Activated naive CD4-positive, alpha-beta T cell treated with Interleukin-2 at 50 U/mL for 16 hours (primary cell): ENCODE data around the gene KL.

Experiments used
- DNase-seq: peaks from one replicate; pipeline ENCODE4 v3.0.0-alpha.2; 2020

The KL gene

DNA sequence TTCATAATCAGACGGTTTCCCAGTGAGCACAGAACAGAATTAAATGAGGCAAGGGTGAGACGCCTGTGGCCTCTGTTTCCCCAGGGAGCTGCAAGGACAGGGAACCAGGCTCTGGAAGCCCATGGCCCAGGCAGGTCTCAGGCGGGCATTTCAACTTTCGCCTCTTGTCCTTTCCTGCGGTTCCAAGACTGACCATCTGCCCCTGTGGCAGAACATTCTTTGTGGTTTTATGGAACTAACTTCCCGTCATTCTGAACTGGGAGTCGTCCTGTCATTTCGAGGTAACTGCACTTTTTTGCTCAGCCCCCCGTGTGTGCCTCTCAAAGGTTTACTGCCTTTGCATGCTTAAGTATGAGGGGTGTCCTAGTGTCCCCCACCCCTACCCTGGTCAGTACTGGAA lies 70.9 kb downstream of the KL start:
- no peak for DNase-seq

DNA sequence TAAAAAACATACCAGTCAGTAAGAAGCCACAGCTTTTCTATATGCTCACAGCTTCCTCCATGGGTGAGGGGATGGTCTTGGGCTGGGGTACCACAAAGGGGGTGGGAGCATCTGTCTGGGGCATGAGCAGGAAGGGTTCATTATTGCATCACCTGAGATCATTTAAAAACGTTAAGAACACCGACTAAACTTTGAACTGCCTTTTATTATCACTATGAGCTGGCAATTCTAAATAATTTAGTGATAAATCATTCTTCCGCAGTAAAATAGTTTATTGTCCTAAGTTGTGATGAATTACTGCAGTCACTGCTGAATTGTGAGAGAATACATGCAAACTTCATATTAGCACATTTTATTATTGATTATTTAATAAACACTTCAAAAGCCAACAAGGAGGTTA lies 71.6 kb downstream of the KL start:
- DNase-seq = no peak

DNA sequence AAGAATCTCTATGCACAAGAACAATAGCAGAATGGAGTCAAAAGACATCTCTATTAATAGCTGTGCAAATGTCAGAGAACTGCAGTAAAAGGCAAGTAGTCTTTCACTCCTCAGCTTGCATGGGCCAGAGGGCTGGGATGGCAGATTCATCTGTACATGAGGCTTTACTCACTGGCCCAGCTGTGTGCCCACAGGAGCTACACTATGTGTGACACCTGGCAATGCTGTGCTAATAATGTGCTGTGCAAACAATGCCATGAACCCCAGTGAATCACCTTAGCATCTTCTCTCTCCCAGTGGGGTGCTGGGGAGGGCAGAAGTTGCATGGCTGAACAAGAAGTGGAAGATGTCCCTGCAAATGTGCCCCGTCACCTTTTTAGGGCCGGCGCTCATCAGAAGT lies 73.1 kb downstream of the KL start:
- DNase-seq = no peak

DNA sequence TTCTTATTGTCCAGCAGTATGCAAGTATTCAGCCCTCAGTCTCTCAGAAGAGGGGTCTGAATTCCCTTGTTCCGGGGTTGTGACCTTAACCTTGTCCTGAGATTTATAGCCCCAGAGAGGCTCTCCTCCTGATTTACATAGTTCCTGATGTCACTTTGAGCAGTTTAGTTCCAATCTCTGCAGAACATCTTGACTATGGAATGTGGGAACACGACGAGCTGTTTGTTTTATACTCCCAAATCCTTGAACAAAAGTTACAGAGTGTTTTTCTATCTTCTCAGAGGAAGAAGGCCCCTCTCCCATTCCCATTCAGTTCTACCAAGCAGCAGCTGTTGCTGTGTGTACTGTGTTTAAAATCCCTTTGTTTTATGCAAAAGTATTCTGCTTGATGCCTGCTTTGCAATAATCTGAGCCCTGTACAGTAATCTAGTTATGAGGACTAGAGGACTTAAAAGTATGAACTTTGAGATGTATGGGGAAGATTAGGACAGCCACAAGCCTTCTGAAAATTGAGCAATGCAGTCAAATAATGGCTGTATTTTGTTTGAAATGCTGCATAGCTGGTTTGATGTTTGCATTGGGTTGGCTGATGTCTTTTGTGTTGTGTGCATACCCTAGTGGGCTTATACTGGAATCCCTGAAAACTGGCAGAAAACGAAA lies 74.7 kb downstream of the KL start:
- no peak for DNase-seq

DNA sequence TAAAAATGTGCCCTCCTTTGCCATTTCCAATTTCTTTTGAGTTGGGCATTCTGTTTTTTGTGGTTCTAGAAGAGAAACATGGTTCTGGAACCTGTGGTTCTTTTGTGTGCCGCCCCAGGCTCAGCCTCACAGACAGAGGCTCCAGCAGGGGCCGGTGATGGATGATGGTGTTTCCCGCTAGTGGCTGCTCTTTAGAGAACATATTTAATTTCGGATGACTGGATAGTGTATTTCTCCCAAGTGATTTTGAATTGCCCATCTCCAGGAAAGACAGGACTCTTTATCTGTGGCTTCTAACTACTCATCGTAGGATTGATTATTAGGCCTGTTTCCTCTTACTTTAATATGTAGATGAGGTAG lies 75.2 kb downstream of the KL start:
- DNase-seq = no peak

DNA sequence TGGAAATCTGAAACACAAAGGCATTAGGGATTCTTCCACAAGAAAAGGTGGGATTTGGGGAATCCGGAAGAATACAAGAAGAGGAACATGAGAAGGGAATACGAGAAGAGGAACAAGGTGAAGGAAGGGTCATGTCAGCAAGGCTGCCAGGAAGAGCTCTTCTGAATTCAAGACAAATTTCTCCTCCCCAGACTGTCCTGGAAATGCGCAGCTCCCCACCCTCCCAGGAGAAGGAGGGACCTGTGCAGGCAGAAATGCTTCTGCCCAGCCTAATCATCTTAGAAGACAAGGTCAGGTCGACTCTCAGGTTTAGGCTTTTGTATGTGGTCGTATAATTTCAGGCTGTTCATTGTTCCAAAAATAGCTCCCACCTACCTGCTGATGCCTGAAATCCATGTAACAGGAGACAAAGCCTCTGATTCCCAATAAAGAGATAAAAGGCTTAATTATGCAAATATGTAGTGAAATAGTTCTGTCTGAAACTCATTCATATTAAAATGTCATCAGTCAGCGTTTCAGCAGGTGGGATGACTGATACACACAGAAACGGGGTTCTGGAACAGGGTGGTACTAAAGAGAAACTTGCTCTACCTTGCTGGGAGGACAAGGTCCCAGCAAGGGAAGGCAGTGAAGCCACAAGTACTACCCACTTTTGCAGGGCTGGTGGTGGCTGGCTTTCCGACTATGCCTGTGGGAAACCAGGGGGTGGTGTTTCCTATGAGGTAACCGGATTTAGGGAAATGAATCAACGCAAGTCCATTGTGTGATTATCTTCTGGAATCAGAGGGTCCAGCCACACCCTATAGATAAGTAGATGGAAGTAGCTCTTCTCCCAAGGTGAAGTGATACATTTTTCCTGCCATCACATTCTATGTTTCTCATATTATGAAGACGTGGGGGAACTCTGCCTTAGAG lies 76.1 kb downstream of the KL start:
- no peak for DNase-seq

DNA sequence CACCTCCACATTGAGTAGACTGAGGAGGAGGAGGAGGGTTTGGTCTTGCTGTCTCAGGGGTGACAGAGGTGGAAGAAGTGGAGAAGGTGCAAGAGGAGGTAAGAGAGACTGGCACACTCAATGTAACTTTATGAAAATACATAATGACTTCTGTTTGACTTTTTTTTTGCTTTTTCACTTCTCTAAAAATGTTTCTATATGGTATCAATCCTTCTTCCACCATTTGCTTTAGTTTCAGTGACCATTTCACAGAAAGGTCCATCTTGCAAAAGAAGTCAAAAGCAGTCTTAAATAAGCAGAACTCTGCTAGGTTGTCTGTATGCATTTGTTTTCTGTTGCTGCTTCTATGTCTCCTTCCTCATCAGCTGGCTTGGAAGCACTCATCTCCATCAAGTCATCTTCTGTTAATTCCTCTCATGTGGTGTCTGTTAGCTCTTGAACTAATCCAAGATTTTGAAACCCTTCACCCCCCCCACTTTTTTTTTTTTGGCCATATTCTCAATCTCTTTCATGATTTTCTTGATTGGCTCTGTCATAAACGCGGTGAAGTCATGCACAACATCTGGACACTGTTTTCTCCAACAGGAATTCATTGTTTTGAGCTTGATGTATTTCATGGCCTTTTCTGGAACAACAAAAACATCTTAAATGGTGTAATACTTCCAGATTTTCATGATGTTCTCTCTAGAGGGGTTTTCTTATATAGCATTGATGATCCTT lies 80.8 kb downstream of the KL start:
- DNase-seq = no peak

DNA sequence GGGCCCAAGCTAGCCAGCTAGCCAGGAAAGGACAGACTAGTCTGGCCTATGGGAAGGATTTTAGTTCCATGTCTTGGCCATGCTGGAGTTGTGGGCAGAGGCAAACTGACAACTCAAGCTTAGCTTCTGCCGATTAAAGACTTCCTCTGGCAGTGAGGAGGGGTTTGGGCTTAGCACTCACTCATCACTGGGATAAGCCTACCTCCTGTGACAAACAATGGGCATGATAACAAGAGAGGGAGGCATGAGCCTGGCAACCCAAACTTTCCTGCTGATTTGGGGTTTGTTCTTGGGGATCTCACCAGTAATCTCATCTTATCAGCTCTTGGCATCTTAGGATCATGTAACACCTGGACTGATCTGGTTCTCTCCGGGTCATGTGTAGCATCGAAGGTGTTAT lies 83.6 kb downstream of the KL start:
- no peak for DNase-seq

DNA sequence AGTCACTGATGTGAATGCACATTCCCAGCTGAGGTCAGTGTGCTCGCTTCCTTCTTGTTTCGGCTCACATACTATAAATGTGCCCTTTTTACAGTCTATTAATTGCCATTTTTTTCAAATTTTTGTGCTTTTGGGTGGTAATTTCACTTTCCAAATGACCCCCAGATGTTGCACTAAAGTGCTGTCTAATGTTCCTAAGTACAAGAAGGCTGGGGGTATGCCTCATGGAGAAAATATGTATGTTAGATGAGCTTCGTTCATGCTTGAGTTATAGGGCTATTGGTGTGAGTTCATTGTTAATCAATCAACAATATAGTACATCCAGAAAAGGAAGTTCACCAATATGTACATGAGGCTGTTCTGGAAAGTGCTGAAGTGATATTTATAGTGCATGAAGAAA lies 84.7 kb downstream of the KL start:
- DNase-seq = no peak

DNA sequence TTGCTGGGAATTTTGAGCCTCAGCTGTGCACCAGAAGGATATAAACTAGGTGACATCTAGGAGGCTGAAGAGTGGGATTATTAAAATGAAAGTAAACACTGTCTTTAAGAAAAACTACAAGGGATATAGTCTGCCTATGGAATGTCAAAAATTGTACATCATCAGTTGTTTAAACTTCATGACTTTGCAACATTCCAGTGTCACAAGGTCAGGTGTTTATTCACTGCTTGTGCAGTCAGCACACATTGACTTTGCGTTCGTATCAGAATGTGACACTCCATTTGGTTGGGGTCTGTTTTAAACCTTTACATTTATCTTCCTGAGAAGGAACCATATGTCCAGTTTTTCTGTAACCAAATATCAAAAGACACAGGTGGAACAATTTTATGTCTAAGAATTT lies 85.6 kb downstream of the KL start:
- DNase-seq = no peak

DNA sequence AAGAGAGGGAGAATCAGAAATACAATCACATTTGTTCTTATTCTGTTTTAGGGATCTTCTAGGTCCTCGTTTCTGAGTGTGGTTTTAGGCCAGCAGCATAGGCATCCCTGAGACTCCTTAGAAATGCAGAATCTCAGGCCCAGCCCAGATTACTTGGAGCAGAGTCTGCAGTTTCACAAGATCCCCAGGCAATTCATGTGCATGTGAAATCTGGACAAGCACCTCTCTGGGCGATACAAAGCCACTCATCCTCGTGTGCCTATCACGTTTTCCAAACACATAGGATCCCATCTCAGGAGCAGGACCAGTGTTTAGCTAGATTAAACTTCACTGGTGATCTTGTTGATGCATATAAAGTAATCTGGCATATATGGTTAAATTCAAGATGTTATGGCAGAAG lies 87.2 kb downstream of the KL start:
- no peak for DNase-seq

DNA sequence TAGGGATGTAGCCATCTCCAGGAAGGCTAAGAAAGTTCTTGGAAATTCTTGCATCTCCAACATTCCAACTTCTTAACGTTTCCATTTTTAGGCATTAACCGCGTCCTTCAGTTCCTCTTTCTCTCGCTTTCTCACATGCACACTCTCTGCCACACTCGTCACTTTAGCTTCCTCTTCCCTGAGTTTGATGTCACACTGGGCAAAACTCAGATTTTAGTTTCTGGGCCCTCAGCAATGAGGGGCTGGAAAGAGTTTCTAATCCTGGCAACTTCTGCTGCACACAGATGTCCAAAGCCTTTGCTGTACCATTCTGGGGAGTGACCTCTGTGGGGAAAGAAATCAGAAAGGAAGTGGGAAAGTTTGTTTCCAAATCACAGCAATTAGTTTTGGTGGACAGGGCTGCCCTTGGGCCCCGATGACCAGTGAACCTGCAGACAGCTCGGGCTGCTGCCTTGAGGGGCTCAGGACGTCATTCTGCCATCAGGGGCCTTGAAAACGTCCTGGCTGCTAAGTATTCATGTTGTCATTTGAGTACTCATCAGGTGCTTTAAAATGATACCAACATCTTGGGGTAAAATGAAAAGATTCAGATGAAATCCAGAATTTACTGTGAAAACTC lies 89.3 kb downstream of the KL start:
- no peak for DNase-seq

DNA sequence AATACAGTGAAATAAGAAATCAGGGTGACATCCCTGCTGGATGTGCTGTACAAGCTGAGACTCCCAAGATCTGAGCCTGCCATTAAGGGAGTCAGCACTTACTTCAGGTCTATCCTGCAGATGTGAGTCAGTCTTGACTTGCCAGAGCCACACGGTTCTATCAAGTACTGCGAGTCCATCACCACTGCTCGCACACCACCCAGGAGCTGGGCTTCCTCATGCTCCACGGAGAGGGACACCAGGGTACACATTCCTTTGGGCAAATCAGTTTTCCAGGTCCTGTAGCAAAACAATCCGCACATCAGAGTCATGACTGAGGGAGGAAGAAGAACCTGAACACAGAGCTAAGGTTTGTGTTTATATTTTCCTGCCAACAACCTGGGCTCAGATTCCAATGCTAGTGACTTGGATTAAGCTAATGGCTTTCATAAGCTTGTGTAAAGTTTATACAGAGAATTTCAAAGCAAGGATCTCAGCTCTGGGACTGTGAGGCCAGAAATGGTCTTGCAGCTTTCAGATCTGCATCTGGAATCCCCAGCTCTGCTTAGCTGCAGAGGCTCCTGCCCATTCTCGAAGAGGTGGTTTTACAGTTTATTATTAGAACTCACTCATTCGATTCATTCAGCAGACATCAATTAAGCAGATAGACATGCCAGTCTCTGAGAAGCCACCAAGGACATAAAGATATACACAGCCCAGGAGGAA lies 90.6 kb downstream of the KL start:
- no peak for DNase-seq

DNA sequence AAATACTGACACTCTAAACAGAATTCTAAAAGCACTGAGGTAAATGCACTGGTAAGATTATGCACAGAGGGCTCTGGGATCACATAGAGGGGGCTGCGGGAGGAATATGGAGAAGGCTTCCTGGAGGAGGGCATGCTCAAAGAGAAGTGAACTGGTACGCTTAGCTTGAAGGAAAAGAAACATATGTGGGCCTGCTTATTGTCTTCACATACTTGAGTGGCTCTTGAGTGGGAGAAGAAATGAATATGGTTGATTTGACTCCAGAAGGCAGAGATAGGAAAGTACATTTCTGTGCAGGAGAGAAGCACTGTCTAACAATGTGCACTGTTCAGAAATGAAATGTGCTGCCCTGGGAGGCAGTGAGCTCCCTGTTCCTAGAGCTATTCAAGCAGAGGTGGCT lies 91.1 kb downstream of the KL start:
- no peak for DNase-seq

DNA sequence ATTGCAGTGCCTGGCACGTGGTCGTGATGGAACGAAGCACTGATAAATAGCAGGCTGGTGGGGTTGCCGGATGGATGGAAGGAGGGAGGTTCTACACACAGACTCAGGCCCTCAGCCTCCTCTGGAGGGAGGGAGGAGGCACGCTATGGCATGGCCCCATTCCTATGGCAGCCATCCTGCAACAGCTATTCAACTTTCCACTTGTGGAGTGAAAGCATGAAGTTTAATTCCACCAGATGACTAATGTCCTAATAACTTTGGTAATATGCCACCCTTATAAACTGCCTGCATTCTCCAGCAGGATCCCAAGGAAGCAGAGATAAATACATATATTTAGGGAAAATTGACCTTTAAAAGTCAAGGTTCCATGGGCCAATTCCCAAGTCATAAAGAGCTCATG lies 92.4 kb downstream of the KL start:
- DNase-seq = no peak

DNA sequence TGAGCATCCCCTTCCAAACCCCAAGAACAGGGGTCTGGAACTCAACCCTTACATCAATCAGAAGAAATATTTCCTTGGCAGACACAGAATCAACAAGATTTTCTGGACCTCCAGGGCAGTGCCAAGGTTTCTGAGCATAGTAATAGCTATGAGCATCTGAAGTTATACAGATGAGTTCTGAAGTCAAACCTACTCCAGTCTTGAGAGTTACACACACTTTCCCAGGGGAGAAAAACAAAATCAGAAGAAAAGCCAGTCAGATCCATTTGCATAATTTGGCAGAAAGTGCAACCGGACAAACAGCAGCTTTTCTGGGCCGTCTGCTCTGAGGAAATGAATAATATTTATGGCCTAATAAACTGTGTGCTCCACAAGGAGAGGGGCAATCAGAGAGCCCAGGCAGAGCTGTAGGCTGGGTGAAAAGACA lies 93.1 kb downstream of the KL start:
- DNase-seq = no peak

DNA sequence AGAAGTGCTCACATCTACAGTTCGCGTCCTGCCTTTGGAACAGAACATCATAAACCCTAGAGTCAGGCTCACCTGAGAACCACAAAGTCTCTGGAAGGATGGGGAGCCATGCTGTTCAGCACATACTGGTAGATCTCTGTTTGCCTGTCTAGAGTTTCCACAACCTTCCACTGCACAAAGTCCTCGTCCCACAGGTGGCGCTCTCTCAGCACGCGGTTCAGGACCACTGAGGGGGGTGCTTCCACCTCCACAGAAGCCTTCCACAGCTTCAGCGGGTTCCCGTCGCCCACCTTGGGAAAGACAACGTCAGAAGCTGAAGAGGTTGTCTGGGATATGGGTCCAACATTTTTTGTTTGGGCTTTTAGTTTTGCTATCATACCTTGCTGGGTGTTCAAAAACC lies 93.6 kb downstream of the KL start:
- DNase-seq = no peak

DNA sequence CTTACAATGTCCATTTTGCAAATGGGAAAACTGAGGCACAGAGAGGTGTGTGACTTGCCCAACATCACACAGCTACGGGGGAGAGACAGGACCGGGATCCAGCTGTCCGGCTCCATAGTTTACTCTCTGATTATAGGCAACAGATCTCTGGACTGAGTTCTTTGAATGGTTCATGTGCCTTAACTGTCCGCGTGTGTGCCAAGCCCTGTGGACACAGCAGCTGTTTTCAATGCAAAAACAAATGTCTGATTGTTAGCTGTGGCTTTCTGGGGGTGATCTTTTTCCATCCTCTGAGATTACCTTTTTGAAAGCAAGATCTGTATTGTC lies 94.1 kb downstream of the KL start:
- DNase-seq = no peak

DNA sequence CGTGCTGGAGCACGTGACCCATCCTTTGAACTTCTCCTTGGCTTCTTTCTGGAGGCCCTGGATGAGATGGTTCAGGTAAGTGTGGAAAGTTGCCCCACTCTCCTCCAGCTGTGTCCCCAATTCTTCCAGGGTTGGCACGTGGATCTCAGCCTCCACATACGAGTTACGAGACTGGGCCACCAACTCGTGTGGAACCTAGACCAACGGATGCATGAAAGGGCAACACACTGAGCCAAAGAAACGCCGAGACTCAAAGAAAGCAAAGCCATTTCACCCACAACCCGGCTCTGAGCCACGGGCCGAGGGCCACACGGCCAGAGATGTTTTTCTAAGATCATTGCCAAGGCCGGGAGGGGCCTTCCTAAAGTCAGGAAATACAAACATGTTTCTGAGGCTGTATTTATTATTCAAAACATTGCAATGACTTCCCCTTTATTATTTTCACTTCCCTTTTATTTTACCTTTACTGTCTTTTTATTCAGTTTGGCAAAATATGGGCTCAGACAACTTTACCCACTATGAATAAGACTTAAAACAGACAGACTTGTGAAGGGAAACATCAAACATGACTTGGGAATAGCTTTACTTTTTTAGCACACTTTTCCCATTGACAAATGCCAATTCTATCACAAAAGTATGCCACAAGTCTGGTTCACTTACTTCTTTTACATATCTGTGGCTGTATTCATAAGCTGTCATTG lies 94.6 kb downstream of the KL start:
- DNase-seq = no peak

DNA sequence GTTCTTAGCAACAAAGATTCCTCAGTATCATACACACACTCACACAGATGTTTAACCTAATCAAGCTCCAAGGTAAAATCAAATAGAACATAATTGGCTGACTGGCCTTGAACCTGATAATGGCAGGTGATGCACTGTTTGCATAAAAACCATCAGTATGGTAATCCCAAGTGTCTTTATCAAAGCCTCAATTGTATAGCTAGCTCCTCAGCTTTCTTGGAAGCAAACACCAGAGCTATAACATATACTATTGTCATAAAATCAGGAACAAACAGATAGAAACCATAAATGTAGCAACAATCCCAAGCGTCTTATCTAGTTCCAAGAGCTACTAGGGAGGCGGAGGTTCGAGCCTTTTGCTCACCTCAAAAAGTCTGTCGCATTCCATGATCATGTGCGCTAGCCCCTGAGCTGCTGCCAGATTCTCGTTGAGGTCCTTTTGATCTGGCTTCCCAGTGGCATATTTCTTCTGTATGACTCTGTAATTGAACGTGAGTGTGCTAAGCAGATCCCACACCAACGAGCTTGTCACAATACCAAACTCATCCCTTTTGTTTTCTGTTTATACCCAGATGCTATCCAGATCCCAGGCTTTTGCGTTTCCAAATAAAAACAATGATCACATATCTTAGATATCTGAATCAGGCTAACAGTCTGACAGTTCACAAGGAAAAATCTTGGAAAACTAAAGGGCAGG lies 95.3 kb downstream of the KL start:
- no peak for DNase-seq

DNA sequence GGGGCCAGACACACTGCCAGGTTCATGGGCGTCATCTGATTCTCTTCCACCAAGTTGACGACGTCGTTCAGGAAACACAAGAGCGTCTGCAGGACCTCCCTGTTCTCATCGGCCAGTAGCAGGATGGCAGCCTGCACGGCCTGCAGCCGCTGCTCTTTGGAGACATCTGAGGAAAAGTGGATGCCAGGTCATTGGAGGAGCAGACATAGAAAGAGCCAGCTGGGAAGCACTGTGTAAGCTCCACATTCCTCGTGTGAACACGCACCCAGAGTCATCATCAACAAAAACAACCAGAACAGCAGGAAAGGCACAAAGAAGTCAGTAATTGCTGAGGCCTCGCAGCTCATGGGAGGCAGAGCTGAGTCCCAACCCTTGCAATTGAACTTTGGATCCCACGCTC lies 96.5 kb downstream of the KL start:
- no peak for DNase-seq

DNA sequence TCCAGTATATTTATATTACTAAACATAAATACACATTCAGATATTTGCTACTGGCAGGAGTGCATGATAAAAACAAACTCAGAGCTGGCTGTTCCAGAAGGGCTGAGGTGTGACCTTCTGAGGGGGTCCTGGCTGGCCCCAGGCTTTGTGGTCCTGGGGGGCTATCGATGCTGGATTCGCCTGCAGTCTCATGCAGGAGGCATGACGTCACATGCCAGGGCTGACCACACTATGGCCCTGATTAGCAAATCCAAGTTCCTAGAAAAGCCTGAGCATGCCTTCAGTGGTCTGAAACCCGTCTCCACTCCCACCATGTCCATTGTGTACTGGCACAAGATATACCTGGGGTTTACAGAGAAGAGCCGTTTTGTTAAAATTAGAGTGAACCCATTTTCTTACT lies 97.9 kb downstream of the KL start:
- DNase-seq = no peak
